GM21529 (cell line): ENCODE data around the gene UQCC5.

Experiments used
- ATAC-seq: cut with Tn5 transposase; IDR thresholded peaks from one replicate; pipeline ENCODE4 v1.9.1; 2021; ENCODE audit not compliant: unreplicated experiment

Gene UQCC5

GRCh38 chr3:52503788-52504424 lies 32.5 kb upstream of the UQCC5 start:
- no peak for ATAC-seq

- ATAC-seq: no peak
Observed at GRCh38 chr3:52504977-52505376, 31.4 kb upstream of the UQCC5 start.

- ATAC-seq: no peak
Observed at GRCh38 chr3:52506266-52506966, 30.0 kb upstream of the UQCC5 start.

GRCh38 chr3:52507359-52507758 lies 29.0 kb upstream of the UQCC5 start:
- ATAC-seq: no peak

GRCh38 chr3:52509753-52510328 lies 26.6 kb upstream of the UQCC5 start:
- no peak for ATAC-seq

GRCh38 chr3:52511509-52511908 lies 24.9 kb upstream of the UQCC5 start:
- no peak for ATAC-seq

GRCh38 chr3:52512105-52512504 lies 24.3 kb upstream of the UQCC5 start:
- no peak for ATAC-seq

GRCh38 chr3:52512727-52513126 lies 23.7 kb upstream of the UQCC5 start:
- ATAC-seq: no peak

- ATAC-seq: no peak
Observed at GRCh38 chr3:52513281-52513680, 23.1 kb upstream of the UQCC5 start.

GRCh38 chr3:52514576-52514975 lies 21.8 kb upstream of the UQCC5 start:
- no peak for ATAC-seq

- ATAC-seq: no peak
Observed at GRCh38 chr3:52515192-52515591, 21.2 kb upstream of the UQCC5 start.

GRCh38 chr3:52516509-52517195 lies 19.8 kb upstream of the UQCC5 start:
- ATAC-seq: no peak

GRCh38 chr3:52517796-52518722 lies 18.3 kb upstream of the UQCC5 start:
- no peak for ATAC-seq

- ATAC-seq: no peak
Observed at GRCh38 chr3:52518723-52519444, 17.5 kb upstream of the UQCC5 start.

GRCh38 chr3:52519445-52520140 lies 16.8 kb upstream of the UQCC5 start:
- ATAC-seq: no peak

GRCh38 chr3:52520141-52520667 lies 16.2 kb upstream of the UQCC5 start:
- ATAC-seq: no peak

- no peak for ATAC-seq
Observed at GRCh38 chr3:52520716-52521487, 15.5 kb upstream of the UQCC5 start.

- ATAC-seq: no peak
Observed at GRCh38 chr3:52521488-52521824, 14.9 kb upstream of the UQCC5 start.
